B cell (primary cell): ENCODE results near the gene GTPBP4.

ENCODE experiments used
- CTCF ChIP-seq: fragments of 200-600 bp; IDR thresholded peaks from one replicate; pipeline ENCODE4 v1.8.0; 2022; ENCODE audit warnings: antibody characterized with exemption, mild to moderate bottlenecking
- EZH2 ChIP-seq: IDR thresholded peaks from 2 replicates; pipeline ENCODE4 v1.6.1; 2012; ENCODE audit warnings: borderline replicate concordance, low read depth, mild to moderate bottlenecking, moderate library complexity, low read length; ENCODE audit not compliant: insufficient read depth, poor library complexity, severe bottlenecking

GRCh38 chr10:1020460-1020859 lies 32.2 kb downstream of the GTPBP4 start:
- TF ChIP-seq CTCF (no peak), EZH2 (no peak)
